ENCODE data around the gene CASTOR1.
A peak's percentile ranks its signal among the peaks of the same experiment; 100 is the strongest.
"Not testable (repeated sequence)": the region's sequence is repeated elsewhere in the genome, so short reads cannot be mapped to it uniquely, and the experiment has no call there.

CASTOR1 gene

DNA sequence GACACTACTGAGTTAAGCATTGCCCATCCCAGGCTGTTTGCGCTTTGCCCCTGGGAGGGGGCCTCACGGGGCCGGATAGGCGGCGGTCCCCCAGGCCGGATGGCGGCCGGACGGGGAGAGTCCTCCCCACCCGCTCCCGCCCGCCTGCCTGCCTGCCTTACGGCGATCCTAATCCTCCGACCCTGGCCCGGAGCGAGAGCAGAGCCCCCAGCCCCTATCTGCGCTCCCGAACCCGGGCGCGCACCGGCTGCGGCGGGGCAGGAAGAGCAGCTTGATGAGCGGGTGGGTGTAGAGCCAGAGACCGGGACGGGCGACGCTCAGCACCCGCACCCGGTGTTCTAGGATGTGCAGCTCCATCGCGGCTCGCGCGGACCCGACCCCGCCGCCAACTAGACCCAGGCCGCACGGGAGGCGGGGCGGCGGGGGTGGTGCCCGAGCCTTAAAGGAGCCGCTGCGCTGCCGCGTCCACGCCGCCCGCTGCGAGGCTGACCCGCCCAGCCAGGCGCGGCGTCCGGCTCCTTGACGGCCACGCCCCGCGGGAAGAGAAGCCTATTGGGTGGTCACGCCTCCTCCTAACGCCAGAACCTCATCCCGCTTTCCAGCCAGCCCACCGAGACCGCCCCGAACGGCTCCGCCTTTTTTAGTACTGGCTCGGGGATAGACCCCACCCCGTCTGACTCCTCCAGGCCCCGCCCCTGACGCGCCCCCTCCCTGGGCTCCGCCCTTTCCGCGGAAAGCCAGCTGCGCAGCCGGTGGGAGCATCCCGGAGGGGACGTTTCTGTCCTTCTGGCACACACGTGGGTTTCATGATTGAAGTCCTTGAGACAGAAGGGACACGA lies at the start of gene CASTOR1:
CASTOR1 (minus strand) TSS at position 365 of the 839 bp plus-strand sequence; CDS start at position 357, 8 bp downstream.
- DNase-seq, result peak; percentile 68 to 83 (median 78)

GRCh38 chr22:30338802-30339201 lies 49.5 kb upstream of the CASTOR1 start:
- DNase-seq, result no peak

- not testable (repeated sequence) for DNase-seq
Measured at GRCh38 chr22:30338341-30338740, 49.0 kb upstream of the CASTOR1 start.

DNA sequence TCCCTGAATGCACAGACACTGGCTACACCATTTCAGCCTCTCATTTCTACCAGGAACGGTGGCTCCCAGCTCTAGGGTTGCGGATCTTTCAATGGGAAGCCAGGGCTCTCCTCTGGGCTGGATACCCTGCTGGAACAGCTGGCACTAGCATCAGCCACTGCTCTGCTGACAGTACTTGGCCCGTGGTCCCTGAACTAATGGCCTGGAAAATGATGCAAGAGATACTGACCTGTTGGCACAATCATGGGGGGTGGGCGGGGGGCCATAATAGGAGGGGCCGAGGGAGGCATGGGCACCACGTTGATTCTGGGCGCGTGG lies 48.1 kb upstream of the CASTOR1 start:
- no peak for DNase-seq

DNA sequence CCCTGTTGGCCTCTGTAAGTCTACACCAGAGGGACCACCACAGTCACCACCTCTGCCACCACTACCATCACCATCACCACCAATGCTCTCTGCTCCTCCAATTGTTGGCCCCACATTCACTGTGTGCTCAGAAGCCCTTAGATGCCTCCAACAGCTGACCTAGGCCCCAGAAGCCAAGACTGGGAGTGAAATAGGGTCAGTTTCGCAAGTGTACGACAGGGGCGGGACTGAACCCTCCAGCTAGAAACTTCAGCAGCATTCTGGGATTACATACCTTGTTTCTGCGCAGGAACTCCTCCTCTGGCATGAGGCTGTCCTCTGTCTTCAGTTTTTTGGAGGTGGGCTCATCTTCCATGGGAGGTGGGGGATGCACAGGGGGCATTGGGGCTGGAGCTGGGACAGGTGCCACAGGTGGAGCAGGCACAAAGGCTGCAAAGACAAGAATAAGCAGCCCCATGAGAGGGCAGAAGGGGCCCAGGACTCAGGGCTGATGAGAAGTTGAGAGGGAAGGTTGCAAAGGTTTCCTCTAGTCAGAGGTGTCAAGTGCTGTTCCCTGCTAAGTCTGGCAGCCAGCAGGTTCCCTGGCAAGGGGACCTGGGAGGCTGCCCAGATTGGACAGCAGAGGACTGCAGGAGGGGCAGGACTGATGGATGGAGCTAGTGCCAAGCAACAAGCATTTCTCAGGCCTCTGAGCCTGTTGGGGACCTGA lies 47.6 kb upstream of the CASTOR1 start:
- no peak for DNase-seq

DNA sequence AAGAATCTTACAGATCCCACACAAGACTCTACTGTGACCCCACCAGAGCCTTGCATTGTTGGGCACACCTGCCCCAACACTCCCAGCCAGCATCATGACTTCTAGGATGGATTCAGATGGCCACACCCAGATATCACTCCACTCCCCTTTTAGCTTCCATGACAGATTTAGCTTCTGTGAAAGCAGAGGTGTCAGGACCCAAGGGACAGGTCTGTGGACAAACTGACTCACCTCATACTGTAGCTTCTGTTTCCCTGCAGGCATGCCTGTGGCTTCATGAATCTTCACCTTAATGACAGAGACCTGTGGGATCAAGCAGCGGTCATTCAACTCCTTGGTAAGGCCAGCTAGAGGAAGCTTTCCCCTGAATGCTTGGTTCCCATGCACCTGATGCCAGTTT lies 45.9 kb upstream of the CASTOR1 start:
- DNase-seq, result no peak

DNA sequence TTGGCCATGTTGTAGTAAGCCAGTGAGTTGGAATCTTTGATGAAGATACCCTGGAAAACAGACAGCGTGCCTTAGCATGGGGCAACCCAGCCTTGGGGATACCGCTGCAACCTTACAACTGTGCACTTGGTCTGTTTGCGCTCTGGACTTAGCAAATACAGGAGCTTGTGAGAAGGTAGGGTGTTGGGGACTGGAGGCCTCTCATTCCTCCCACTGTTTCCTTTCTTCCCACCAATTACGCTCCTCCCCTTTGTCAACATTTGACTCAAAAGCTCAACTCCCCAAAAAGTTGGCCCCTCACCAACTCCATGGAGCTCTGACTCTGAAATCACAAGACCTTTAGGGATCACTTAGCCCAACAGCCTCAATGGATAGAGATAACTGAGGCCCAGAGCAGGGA lies 45.3 kb upstream of the CASTOR1 start:
- DNase-seq, result no peak

DNA sequence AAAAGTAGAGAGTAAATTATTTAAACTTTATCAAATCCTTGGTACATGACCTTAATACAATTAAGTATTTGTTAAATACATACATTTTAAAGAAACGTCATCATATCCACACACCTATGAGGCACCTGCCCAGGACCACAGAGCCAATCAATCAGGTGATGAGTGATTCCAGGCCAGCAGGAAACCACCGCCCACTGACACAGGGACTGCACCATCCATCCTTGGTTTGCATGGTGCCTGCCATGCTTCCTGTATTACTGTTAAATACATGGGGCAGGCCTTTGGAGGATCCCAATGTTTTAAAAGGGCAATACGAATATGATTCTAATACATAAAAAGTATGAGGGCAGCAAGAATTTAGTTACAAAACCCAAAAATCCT lies 44.4 kb upstream of the CASTOR1 start:
- DNase-seq, result no peak

DNA sequence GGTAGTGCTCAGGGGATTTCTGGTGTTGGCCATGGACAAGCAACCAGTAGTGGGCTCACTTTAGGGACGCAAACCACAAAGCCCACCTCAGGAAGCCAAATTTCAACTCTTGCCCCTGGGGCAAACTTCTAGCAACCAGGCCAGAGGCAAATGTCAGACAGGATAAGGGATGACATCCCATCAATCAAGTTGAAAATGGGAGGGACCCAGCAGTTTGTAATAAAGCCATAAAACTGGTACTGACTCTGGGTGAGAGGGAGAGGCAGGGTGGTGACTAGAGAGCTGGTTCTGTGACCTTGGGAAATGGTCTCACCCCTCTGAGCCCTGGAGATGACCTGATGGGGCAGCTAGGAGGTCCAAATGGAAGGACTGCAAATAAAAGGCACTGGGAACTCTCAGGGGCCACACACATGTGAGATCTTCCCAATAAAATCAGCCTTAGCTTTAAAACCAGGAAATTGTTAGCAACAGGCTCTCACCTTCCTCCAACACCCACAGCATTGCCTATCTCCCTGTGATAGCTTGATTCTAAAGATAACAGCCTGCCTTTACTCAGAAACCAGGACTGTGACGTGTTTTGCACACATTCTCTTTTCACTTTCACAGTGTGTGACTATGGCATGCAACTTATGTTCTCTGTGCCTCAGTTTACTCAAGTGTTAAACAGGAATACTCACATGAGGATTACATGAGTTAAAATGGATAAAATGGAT lies 43.8 kb upstream of the CASTOR1 start:
- no peak for DNase-seq

- DNase-seq, result no peak
Measured at GRCh38 chr22:30332551-30332950, 43.2 kb upstream of the CASTOR1 start.

DNA sequence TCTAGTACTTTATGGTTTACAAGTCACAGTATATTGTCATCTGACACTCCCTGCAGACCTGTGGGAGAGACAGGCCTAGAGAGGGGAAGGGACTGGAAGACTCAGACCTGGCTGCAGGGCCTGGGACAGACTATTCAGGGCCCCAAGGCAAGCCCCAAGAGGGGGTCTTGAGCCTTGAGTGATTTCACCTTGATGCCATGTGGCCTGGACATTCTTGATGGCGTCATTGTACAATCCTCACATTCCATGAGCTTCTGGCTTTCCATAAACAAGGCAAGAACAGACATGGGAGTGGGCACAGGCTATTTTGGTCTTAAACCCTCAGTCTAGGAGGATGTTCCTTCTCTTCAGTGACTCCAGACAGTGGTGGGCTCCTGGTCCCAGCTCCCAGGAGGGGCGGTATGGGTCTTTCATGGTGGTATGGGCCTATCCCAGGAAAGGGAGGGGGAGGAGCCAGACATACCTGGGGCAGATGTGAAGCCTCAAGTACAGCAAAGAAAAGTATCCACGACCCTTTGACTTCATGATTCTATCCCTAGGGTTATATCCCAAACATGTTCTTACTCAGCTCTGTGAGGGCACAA lies 39.3 kb upstream of the CASTOR1 start:
- no peak for DNase-seq

DNA sequence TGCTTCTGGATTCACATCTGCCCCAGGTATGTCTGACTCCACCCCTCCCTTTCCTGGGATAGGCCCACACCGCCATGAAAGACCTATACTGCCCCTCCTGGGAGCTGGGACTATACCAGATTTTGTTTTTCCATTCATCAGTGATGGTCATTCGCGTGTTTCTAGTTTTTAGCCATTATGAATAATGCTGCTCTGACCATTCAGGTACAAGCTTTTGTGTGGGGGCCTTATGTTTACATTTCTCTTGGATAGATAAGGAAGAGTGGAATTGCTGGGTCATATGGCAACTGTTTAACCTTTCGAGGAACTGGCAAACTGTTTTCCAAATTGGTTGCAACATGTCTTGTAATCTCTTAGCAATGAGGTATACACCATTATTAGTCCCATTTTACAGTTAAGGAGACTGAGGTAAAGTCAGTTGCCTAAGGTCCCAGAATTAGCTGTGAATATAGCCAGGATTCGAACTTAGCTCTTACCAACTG lies 38.6 kb upstream of the CASTOR1 start:
- no peak for DNase-seq

GRCh38 chr22:30326706-30327362 lies 37.5 kb upstream of the CASTOR1 start, which contains the start of gene TBC1D10A:
Gene TBC1D10A (minus strand): TSS chr22:30326941. CDS start chr22:30326881, 60 bp downstream.
- DNase-seq, result peak; percentile 81 to 96 (median 90)

- DNase-seq, result no peak
Measured at GRCh38 chr22:30326255-30326705, 37.0 kb upstream of the CASTOR1 start.

DNA sequence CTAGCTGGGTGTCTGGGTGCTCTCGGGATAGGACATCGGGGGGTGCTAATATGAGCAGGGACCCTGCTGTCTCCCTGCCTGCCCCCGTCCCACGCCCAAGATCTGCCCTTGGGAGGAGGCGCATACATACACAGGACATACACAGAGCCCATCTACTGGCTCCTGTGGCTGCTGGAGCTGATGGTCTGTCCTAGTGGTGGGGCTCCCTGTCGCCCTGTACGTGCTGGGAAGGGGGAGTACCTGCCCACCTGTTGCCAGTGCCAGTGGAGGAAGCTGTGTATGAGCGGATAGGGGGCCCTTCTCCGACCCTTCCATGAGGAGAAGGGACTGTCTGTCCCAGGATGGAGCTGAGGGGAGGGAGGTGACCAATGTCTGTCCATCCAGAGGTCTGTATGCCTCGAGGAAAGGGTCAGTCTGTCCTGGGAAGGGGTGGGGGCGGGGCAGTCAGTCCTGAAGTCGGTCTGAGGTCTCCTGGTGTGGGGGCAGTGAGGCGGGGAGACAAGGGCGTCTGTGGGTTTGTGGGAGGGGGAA lies 36.5 kb upstream of the CASTOR1 start:
- DNase-seq, result no peak

DNA sequence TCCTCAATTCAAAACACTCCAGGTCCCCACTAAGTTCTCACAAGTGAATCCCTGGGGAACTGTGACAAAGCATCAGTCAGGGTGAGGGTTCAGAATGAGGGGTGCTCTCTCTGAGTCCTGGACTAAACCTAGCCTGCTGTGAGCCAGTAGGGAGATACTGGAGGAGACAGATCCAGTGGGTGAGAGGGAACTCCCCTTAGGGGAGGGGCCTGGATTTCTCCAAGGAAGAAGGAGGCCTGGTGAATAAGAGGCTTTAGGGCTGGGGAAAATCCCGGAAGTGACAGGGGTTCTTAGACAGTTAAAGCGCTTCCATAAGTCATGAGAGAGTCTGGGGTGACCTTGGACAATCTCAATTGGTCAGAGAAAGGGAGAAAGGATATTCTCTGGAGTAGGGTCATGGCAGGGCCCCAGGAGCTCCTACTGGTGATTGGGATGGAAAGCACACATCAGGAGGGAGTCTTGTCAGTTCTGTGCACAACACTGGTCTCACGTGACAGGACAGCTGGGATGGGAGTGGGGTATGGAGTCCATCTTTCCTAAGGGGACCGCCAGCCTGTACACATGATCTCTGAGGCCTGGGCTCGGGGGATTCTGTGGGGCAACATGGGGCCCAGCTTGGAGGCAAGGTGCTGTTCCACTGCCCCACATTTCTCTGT lies 35.9 kb upstream of the CASTOR1 start:
- no peak for DNase-seq

DNA sequence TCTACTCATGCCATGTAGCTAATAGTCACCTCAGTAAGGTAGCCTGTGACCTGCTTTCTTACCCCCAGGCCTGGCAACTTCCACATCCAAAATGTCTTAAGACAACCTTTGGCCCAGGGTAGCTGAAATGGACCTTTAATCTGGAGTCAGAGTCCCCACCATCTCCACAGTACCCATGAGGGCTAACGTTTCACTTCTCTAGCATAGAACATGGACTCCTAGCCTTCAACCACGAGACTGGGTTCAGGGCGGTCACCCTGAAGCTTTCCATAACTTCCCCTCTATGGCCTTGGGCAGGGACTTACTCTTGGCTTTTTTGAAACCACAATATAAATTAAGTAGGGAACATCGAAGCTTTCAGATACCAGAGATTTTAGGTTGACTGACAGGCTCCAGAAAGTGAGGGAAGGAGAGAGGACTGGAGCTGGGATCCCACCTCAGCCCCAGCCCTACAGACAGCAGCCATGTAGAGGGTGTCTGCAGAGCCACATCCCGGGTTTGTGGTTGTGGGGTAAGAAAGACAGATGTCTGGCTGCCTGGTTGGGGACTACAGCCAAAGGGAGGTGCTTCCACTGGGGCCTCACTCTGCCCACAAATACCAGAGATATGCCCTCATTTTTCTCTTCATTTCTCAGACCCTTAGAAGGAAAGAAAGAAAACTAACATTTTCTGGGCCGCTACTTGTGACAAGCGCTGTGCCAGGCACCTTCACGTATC lies 34.9 kb upstream of the CASTOR1 start:
- no peak for DNase-seq

- DNase-seq, result no peak
Measured at GRCh38 chr22:30323246-30323645, 33.9 kb upstream of the CASTOR1 start.

DNA sequence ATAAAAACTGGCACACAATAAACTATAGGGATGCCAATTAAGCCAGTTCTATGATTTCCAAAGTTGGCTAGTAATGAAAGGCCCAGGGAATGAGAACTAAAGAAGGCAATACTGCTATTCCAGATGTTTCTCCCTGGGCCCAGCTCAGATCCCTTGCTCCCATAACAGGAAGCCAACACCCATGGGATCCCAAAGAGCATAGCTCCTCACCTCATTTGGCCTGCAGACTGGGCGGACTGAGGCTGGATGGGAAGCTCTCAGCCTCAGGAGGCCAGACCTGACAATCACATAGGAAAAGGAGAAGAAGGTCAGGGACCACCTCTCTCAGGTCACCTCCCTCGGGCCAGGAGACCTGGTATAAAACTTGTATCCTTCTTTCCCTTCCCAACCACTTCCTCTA lies 32.2 kb upstream of the CASTOR1 start:
- DNase-seq, result no peak

- DNase-seq, result no peak
Measured at GRCh38 chr22:30320021-30320556, 30.8 kb upstream of the CASTOR1 start.

All from activated CD4-positive, CD25-positive, alpha-beta regulatory T cell (primary cell).